HepG2 (cell line): ENCODE results near the gene ZNF277. TPM values are rescaled to one million over a fixed set of nuclear protein-coding genes. Genes with fewer than 3 reads are reported as not detected.

ENCODE experiments used
- ATAC-seq: fragments of 200-7000 bp; cut with Tn5 transposase; 3 replicates; pipeline ENCODE4 v1.9.1; 2020; ENCODE audit warnings: mild to moderate bottlenecking, moderate library complexity
- BruUV-seq: library from RNA; stranded (reverse); fragments of 400-500 nt; replicated peaks from 2 replicates; lab custom pipeline; 2021; lab: Mats Ljungman, UMichigan
- CTCF ChIA-PET: fragments of 300-600 bp; formaldehyde crosslinking; extraction: SDS; loops from one replicate; lab custom pipeline; 2021; ENCODE audit warnings: low total read pairs, inconsistent platforms, low intra/inter-chr PET ratio; lab: Yijun Ruan, JAX
- POLR2A ChIA-PET: fragments of 350-600 bp; sonication (Branson Sonifier 250); formaldehyde crosslinking; loops from one replicate; lab custom pipeline; 2020; ENCODE audit warnings: antibody characterized with exemption, inconsistent platforms; lab: Yijun Ruan, JAX
- DNase-seq: peaks from one replicate; pipeline ENCODE4 v3.0.0-alpha.2; 2015; ENCODE audit warnings: low spot score
- FAIRE-seq: peaks from 3 replicates; lab custom pipeline; 2011; peaks lifted over from hg19 to GRCh38; lab: Jason Lieb, UNC
- H2AFZ ChIP-seq: one replicate; pipeline ENCODE4 v1.6.1; 2011; ENCODE audit warnings: low read length, inconsistent platforms
- H3K27ac ChIP-seq: fragments of 300-600 bp; 3 replicates; pipeline ENCODE4 v1.8.0; 2011; ENCODE audit warnings: mixed run types, mild to moderate bottlenecking, mixed read lengths, low read length, inconsistent platforms; ENCODE audit not compliant: insufficient read depth; ENCODE audit errors: extremely low read length
- H3K27me3 ChIP-seq, 2 experiments: fragments of 200-600 bp in 1 of 2; 2 replicates in 1 of 2; 3 replicates in 1 of 2; pipeline versions ENCODE4 v1.6.0 to v1.8.0; 2011; ENCODE audit warnings: low read length in 2 of 2, mild to moderate bottlenecking in 2 of 2, moderate library complexity in 2 of 2, inconsistent platforms in 1 of 2; ENCODE audit not compliant: insufficient read depth in 2 of 2, control insufficient read depth in 1 of 2
- H3K36me3 ChIP-seq, 2 experiments: fragments of 200-600 bp in 1 of 2; replicated peaks in 1 of 2; 2 replicates in 1 of 2; 3 replicates in 1 of 2; pipeline versions ENCODE4 v1.5.1 to v1.8.0; 2011; ENCODE audit warnings: low read length in 2 of 2, inconsistent platforms in 1 of 2; ENCODE audit not compliant: insufficient read depth in 2 of 2, control insufficient read depth in 1 of 2
- H3K4me1 ChIP-seq: 2 replicates; pipeline ENCODE4 v1.5.1; 2012; ENCODE audit warnings: low read length, inconsistent platforms; ENCODE audit not compliant: insufficient read depth
- H3K4me2 ChIP-seq: 2 replicates; pipeline ENCODE4 v1.6.0; 2011; ENCODE audit warnings: low read depth, low read length, inconsistent platforms
- H3K4me3 ChIP-seq, 3 experiments: fragments of 200-600 bp in 1 of 3; sonication (generic), shearing (Covaris generic) in 1 of 3; replicated peaks in 1 of 3; 2 replicates each; pipeline ENCODE4 v1.5.1; 2011 to 2016; ENCODE audit warnings: low read length in 3 of 3, inconsistent platforms in 2 of 3, low read depth in 2 of 3, mild to moderate bottlenecking in 2 of 3, control low read depth in 1 of 3, mixed read lengths in 1 of 3; ENCODE audit not compliant: insufficient read depth in 1 of 3
- H3K79me2 ChIP-seq: one replicate; pipeline ENCODE4 v1.6.1; 2011; ENCODE audit warnings: low read length, inconsistent platforms; ENCODE audit not compliant: insufficient read depth
- H3K9ac ChIP-seq: 2 replicates; pipeline ENCODE4 v1.6.0; 2011; ENCODE audit warnings: mild to moderate bottlenecking, low read depth, low read length, inconsistent platforms; ENCODE audit not compliant: insufficient read depth
- H3K9me3 ChIP-seq: 2 replicates; pipeline ENCODE4 v1.5.1; 2012; ENCODE audit warnings: mild to moderate bottlenecking, low read length
- H4K20me1 ChIP-seq: 2 replicates; pipeline ENCODE4 v1.6.0; 2011; ENCODE audit warnings: inconsistent platforms, mild to moderate bottlenecking, low read length, moderate library complexity; ENCODE audit not compliant: insufficient read depth
- CBX2 ChIP-seq, 2 experiments: fragments of 200-600 bp in 1 of 2; sonication (generic); formaldehyde crosslinking in 1 of 2; IDR thresholded peaks; 2 replicates each; pipeline versions ENCODE4 v1.7.0 to v1.8.1; 2018 to 2022; ENCODE audit warnings: low read depth in 2 of 2, low read length in 1 of 2, mild to moderate bottlenecking in 1 of 2, missing genetic modification reagents in 1 of 2
- CEBPB ChIP-seq: IDR thresholded peaks from 2 replicates; pipeline ENCODE4 v1.6.1; 2011; ENCODE audit warnings: low read depth, low read length, improper control_type of control experiment, borderline replicate concordance
- HNF1A ChIP-seq, 2 experiments: sonication (generic) in 1 of 2; formaldehyde crosslinking in 1 of 2; IDR thresholded peaks; 2 replicates each; pipeline versions ENCODE4 v1.4.0 to v1.6.1; 2016 to 2020; ENCODE audit warnings: borderline replicate concordance in 1 of 2, low read depth in 1 of 2, mild to moderate bottlenecking in 1 of 2, missing genetic modification reagents in 1 of 2
- HOXA9 ChIP-seq: sonication (generic); formaldehyde crosslinking; IDR thresholded peaks from 2 replicates; pipeline ENCODE4 v1.8.1; 2022; ENCODE audit warnings: missing genetic modification reagents, mild to moderate bottlenecking, moderate library complexity, borderline replicate concordance
- NAIF1 ChIP-seq: sonication (generic); formaldehyde crosslinking; IDR thresholded peaks from 2 replicates; pipeline ENCODE4 v1.5.0; 2020; ENCODE audit warnings: mild to moderate bottlenecking, missing genetic modification reagents, borderline replicate concordance
- PPARG ChIP-seq: conservative IDR thresholded peaks from 2 replicates; pipeline ENCODE4 v1.6.1; 2016; ENCODE audit warnings: missing biosample characterization, missing genetic modification reagents
- PRDM4 ChIP-seq: sonication (generic); formaldehyde crosslinking; IDR thresholded peaks from 2 replicates; pipeline ENCODE4 v1.9.0; 2021; ENCODE audit warnings: missing genetic modification reagents, borderline replicate concordance
- SMAD9 ChIP-seq: sonication (generic); formaldehyde crosslinking; IDR thresholded peaks from 2 replicates; pipeline ENCODE4 v1.5.1; 2020; ENCODE audit warnings: mild to moderate bottlenecking, missing genetic modification reagents
- TRIM24 ChIP-seq: sonication (generic); formaldehyde crosslinking; IDR thresholded peaks from 2 replicates; pipeline ENCODE4 v1.8.0; 2022; ENCODE audit warnings: mild to moderate bottlenecking, missing genetic modification reagents
- XBP1 ChIP-seq: sonication (generic); formaldehyde crosslinking; IDR thresholded peaks from 2 replicates; pipeline ENCODE4 v1.5.0; 2020; ENCODE audit warnings: missing genetic modification reagents
- ZKSCAN8 ChIP-seq: IDR thresholded peaks from 2 replicates; pipeline ENCODE4 v1.6.1; 2016; ENCODE audit warnings: borderline replicate concordance, missing genetic modification reagents, missing compliant biosample characterization
- ZNF512B ChIP-seq: sonication (generic); formaldehyde crosslinking; IDR thresholded peaks from 2 replicates; pipeline ENCODE4 v1.5.1; 2020; ENCODE audit warnings: missing genetic modification reagents, mild to moderate bottlenecking, borderline replicate concordance
- WGBS: methylation state at CpG from one replicate; pipeline ENCODE4 v1.1.6; 2017; ENCODE audit warnings: low lambda C conversion rate; 5-methylcytosine and 5-hydroxymethylcytosine counted together
- in situ Hi-C: cut with HindIII; loops from 2 replicates; pipeline ENCODE4 v1.10.0; 2017; ENCODE audit warnings: low pct_unique_long_range_greater_than_20kb; ENCODE audit not compliant: extremely low pct_ligation_motif_present
- intact Hi-C: fragments of 100-400 bp; cut with micrococcal nuclease; formaldehyde crosslinking; loops from one replicate; pipeline ENCODE4 v1.10.0; 2022; ENCODE audit not compliant: unreplicated experiment
- polyA plus RNA-seq, 8 experiments: library from polyadenylated mRNA; depleted of rRNA in 3 of 8; stranded (reverse) in 7 of 8; unstranded in 1 of 8; fragments of >200 nt; fragmentation: Illumina TruSeq in 4 of 8; extraction: Trizol in 4 of 8; gene quantifications; 2 replicates each; pipeline versions ENCODE4 v1.2.1 to v1.2.3, GENCODE V29; 2011 to 2016; ENCODE audit warnings: low read depth in 4 of 8, missing spikeins in 1 of 8, mixed read lengths in 1 of 8; ENCODE audit not compliant: insufficient read depth in 1 of 8
- total RNA-seq, 5 experiments: library from RNA; depleted of rRNA; stranded (reverse); fragments of >200 nt; fragmentation: Illumina TruSeq; extraction: Trizol; gene quantifications; 2 replicates each; pipeline ENCODE4 v1.2.3, GENCODE V29; 2016; ENCODE audit warnings: low read depth in 1 of 5

The ZNF277 gene
- total and polyA plus RNA-seq, 2 of the 13 experiments (the other 11 are each of a cell fraction or from before 2014, with no cell fraction given), result 29.1 to 30.1 TPM

- no peak for TF ChIP-seq ZNF512B (CRISPR knock-in tag)
- TF ChIP-seq ZKSCAN8 (CRISPR knock-in tag), result no peak
- TF ChIP-seq SMAD9 (CRISPR knock-in tag), result no peak
- TF ChIP-seq NAIF1 (CRISPR knock-in tag), result no peak
- TF ChIP-seq CBX2 (IDR thresholded peaks at IDR 0.05; ENCODE audit: low read depth, low read length), result no peak
- TF ChIP-seq CBX2 (CRISPR knock-in tag; IDR thresholded peaks at IDR 0.05; ENCODE audit: low read depth), result no peak
- TF ChIP-seq HOXA9, result no peak
Measured at GRCh38 chr7:112199035-112199655, 7.3 kb upstream of the ZNF277 start (continued).

GRCh38 chr7:112199672-112200071, 6.8 kb upstream of the ZNF277 start:
- Histone ChIP-seq H4K20me1 (no peaks in the 10 kb centered on the region; the same call in 1 of the 2 replicates), H2AFZ (no peak overlapping the region), H3K9me3 (no peaks in the 10 kb centered on the region), H3K27me3 (no peaks in the 10 kb centered on the region), H3K9ac (no peak overlapping the region), H3K4me1 (peaks cover 74% of the 10 kb centered on the region), H3K4me2 (no peak overlapping the region), H3K27ac (no peak overlapping the region), H3K4me3 (no peak overlapping the region), H3K79me2 (peaks cover 96% of the 10 kb centered on the region), H3K36me3 (no peaks in the 10 kb centered on the region)
- BruUV-seq, result no TSS peak
- no peak for FAIRE-seq
- intact Hi-C loops (loop anchor here (10.0 kb wide), 2 partner anchors 195 to 215 kb away; no protein-coding TSS in a partner anchor), in situ Hi-C loops (no loop called here)
- no peak for DNase-seq
- POLR2A ChIA-PET, result no interaction called here
- WGBS, result 98% methylated on average over 1 of the region's 1 CpG
- CTCF ChIA-PET, result no interaction called here
- no peak for ATAC-seq
- TF ChIP-seq HNF1A (IDR thresholded peaks at IDR 0.05; ENCODE audit: low read depth) (no peak), HNF1A (CRISPR knock-in tag; IDR thresholded peaks at IDR 0.05; ENCODE audit: borderline replicate concordance) (no peak), CEBPB (peak; percentile 77), TRIM24 (CRISPR knock-in tag) (no peak), XBP1 (no peak), PPARG (CRISPR knock-in tag) (no peak), PRDM4 (CRISPR knock-in tag) (no peak)
